HG03139 (cell line): ENCODE data around the gene NELL1.

Experiments used
- ATAC-seq: cut with Tn5 transposase; IDR thresholded peaks from one replicate; pipeline ENCODE4 v1.9.1; 2021; ENCODE audit not compliant: unreplicated experiment

Gene NELL1

DNA sequence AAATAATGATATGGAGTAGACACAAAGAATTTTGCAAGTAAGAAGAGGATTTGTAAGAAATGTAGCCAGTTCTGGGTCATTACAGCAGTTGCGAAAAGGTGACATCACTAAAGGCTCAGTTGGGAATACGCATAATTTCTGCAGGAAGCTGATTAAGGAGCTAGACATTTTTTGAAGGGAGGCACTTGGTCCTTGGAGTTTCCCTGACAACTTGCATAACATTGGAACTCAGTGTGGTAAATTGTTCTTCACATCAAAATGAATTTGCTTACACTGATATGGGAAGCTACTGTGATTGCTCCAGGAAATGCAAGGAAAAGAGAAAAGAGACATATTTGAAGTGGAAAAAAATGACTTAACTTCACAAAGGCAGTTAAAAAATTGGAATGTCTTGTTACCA is 626.1 kb downstream of the NELL1 start:
- no peak for ATAC-seq

DNA sequence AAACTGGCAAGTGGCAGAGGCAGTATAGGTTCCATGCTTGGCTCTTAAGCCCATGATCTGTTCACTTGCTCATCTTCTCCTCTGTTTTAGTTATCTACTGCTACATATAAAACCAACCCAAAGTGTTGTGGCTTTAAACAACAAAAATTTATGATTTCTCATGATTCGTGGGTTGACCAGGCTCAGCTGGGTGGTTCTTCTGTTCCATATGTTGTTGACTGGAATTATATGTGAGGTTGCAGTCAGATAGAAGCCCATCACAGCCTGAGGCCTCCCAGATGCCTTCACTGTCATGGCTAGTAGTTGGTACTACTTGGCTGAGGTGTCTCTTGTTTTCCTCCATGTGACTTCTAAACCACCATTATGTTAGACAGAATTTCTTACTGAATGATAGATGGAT is 632.6 kb downstream of the NELL1 start:
- ATAC-seq, result no peak

DNA sequence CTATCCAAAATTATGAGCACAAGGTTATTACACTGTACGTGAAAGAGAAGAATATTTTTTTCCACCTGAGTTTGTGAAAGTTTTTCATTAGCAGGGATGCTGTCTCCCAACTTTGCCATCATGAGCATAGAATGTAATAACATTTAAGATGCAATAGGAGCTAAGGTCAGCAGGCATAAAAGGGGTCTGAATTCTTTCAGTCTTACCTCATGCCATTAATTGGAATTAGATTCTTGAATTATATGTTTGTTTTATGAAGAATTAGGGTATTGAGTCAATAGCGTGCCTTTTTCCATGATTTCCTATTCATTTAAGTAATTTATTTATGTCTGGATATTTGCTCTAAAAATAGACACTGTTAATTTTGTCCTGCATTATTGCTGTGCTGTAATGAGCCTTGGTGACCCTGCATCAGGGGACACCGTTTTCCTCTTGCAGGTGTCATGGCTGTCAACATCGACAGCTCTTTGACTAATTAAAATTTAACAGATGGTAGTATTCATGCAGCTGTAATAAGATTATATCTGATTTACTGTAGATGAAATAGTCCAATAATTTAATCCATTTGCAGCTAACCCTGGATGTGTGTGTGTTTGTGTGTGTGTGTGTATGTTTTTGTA is 637.5 kb downstream of the NELL1 start:
- ATAC-seq, result no peak

DNA sequence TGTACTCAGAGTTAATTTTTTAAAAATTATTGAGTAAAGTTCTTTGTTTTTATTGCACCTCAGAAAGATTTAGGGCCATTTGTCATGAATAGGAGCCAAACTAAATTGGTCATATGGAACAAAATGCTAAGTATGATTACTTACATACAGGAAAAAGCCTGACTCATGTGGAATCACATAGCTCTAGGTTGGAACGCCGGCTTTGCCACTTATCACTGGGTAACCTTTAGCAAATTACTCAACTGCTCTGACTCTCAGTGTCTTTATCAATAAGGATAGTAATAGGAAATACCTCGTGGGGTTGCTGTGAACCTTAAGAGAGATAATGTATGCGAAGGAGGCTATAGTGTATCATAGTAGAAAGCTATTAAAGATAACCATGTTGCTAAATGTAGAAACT is 638.5 kb downstream of the NELL1 start:
- ATAC-seq, result no peak

DNA sequence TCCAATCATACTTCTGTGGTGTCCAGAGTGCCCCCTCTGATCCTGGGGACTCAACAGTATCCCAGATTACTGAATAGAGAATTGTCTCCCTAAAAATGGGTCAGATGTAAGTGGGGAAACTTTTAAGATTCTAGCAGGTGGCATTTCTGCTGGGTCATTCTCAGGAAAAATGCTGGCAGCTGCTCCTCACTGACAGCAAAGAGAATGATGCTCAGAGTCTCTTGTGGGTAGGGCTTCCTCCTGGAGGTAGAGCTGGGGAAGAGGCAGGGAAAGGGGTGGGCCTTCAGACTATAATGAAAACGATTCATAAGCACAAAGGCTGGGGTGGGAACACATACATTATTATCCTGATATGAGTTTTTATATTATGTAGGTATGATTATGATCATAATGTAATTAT is 647.2 kb downstream of the NELL1 start:
- ATAC-seq, result no peak

DNA sequence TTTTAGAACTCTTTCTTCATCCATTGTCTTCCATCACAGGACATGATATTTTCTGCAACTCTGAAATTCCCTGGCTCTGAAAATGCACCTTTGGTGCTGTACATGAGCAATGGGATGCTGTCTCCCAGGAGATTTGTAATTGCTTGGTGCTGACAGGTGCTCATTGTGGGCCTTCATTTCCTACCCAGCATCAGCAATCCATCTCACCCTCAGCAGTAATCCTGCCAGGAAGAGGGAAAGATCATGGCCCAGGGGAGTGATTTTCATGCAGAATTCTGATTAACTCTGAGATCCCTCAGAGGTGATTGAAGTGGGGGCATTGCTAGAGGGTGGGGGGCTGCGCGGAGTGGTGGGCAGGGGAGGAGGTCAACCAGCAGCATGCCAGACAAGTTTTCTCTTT is 651.7 kb downstream of the NELL1 start:
- no peak for ATAC-seq

DNA sequence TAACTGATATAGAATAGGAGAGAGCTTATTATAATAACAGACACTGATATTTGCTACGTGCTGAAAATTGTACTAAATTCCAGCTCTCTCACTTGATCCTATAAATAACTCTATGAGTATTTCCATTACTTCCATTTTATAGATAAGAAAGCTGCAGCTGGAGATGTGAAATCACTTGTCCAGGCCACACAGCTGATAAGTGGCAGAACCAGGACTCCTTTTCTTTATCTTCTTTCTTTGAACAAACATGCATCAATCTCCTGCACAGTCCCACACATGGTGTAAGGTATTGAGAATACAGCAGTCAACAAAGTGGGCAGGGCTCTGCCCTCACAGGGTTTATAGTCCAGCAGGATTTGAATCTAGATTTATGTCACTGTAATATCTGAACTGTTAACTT is 652.1 kb downstream of the NELL1 start:
- no peak for ATAC-seq

DNA sequence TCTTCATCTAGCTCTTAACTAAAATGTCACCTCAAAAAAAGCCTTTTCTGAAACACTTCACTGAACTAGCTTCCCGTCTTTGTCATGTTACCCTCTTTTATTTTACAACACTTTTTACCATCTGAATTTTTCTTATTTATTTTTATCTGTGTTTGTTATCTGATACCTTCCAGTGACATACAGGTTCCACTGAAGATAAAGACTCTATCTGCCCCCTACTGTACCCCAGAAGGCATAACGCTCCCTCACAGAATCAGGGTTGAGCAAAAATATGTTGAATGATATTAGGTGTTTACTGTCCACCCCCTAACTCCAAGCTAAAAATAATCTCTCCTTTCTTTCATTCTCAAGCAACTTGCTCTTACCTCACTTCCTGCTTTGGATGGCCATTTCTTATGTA is 654.2 kb downstream of the NELL1 start:
- ATAC-seq, result no peak

DNA sequence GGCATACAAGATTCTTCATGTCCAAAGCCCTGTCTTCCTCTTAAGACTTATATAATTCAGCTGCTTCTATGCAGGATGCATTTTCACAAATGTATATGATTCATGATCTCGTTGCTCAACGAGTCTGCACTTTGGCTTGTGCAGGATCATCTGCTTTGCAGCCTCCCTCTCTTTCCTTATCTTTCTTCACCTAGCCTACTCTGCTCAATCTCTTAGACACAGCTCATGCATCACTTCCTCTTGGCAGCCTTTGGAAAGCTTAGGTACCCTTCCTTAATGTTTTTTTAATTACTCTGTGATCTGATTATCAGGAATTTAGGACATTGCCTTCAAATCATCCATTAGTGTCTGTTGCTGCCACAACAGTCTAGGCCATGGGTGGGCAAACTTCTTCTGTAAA is 673.8 kb downstream of the NELL1 start:
- no peak for ATAC-seq

DNA sequence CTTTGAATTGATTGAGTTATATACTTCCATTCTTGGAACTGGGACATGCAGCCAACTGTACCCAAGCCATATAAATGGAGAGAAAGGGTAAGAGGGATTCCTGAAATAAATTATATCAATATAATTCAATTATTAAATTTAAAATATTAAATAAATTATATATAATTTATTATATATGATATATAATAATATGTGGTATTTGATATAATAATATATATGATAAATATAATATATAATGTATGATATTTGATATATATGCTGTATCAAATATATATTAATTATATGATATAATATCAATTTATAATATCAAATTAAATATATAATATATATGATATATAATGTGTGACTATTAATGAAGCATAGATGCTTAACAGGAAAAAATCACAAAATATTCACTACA is 677.0 kb downstream of the NELL1 start:
- no peak for ATAC-seq

DNA sequence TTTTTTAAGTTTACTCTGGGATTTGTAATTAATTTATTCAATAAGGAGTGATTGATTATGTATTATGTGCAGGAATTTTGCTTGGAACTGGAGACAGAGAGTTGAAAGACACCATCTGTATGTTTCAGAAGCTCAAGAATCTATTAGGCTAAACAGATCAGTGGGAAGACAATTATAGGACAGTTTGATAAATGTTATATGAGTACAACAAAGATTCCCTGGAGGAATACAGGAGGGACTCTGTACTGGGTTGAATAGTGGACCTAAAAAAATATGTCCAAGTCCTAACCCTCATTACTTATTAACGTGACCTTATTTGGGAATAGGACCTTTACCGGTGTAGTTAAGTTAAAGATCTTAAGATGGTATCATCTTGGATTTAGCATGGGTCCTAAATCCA is 681.2 kb downstream of the NELL1 start:
- no peak for ATAC-seq

DNA sequence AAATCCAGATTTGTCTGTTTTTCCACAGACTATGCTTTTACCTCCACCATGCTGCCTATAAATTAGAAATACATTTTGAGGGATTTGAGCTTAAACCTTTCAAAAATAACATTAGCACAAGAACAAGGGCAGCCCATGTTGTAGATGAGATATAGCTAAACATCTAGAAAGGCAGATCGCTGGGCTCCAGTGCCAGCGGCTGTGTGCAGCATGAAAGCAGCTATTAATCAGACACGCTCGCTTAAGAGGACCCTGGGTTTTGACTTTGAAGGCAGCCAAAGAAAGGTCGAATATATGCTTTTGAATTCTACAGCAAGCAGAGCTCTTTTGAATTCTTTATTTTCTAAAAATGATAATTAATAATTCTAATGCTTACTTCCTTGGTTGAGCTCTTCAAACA is 684.0 kb downstream of the NELL1 start:
- no peak for ATAC-seq

DNA sequence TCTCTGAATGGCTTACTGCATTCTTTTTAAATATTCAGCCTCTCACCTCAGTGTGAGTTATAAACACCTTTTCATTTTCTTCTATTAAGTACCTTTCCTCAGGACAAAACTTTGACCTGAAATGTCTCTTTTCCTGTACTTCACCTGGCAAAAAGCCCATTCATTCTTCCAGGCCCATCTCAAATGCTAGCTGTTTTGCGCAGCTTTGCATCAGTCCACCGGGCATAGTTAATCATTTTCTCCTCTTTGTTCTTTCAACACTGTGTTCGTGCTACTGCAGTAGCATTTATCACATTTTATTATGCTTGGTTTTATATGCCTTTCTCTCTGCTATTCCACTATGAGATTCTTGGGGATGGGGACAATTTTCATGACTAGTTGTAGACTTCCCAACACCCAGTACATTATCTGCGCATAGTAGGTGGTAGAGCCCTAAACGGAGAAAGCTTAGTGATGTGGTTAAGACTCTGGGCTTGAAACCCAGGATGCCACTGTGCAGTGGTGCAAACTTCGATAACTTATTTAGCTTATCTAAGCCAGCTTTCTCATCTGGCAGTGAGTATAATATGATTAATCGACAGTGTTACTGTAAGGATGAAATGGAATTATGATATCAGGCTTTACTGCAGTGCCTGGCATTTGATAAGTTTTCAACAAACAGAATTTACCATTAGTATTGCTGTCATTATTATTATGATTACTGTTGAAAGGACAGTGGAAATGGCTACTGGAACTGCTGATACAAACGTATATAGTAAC is 695.7 kb downstream of the NELL1 start:
- ATAC-seq, result no peak

DNA sequence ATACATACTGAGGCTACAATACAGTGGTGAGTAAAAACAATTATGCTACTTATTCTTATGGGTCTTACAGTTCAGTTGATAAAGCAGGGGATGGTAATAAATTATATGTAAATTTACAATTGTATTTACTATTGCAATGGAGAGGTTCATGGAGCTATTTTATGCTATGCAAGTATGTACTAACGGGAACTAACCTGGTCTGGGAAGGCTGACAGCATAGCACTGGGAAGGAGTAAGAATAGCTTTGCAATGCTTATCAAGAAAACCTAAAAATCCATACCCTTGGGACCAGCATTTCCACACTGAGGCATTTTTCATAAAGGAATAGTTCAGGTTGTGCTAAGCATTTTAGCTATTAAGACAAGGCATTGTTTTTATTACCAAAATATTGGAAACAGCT is 700.6 kb downstream of the NELL1 start:
- no peak for ATAC-seq

DNA sequence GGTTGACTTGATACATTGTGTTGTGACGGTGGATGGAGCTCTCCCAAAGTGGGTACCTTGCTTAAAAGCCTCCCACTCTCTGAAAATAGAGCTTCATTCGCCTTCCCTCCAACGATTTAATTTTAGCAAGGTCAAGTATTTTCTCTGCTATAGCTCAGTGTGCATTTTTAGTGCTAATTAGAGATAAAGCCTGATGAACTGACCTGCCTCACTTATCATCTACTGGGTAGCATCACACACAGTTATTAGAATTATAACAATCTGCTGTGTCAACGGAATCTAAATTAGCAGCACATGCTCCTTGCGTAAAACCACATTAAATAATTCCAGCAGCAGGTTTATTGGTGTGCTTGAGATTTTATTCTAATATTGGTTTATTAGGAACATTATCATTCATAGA is 701.7 kb downstream of the NELL1 start:
- no peak for ATAC-seq

DNA sequence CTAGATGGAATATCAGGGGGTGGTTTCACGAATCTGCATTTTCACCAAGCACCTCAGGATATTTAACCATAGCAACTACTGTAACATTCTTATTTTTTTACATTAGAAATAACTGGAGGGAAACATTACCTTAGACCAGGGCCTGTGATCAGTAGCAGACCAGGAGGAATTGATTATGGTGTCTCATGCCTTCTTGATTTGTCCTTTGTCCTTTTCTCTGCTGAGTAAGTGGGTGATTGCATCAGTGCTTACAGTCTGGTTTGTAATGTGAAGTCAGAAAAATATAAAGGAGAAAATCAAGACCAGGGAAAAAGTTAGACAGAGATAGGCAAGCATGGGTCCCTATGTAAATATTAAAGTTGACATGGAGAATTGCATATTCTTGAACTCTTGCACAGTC is 703.3 kb downstream of the NELL1 start:
- no peak for ATAC-seq

DNA sequence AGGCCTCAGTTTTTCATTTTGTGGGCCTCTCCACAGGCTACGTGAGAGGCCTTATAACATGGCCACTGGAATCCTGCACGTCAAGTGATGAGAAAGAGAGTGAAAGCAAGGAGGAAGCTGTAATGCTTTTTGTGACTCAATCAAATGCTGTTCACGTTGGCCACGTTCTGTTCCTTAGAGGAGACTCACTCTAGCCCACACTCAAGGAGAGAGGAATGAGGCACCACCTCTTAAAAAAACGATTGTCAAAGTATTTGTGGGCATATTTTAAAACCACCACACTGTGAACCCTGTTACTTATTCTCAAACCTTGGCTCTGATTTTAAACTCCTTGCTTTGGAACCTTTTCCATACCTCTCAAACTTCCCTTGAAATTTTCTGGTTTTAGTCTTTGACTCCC is 705.0 kb downstream of the NELL1 start:
- ATAC-seq, result no peak

DNA sequence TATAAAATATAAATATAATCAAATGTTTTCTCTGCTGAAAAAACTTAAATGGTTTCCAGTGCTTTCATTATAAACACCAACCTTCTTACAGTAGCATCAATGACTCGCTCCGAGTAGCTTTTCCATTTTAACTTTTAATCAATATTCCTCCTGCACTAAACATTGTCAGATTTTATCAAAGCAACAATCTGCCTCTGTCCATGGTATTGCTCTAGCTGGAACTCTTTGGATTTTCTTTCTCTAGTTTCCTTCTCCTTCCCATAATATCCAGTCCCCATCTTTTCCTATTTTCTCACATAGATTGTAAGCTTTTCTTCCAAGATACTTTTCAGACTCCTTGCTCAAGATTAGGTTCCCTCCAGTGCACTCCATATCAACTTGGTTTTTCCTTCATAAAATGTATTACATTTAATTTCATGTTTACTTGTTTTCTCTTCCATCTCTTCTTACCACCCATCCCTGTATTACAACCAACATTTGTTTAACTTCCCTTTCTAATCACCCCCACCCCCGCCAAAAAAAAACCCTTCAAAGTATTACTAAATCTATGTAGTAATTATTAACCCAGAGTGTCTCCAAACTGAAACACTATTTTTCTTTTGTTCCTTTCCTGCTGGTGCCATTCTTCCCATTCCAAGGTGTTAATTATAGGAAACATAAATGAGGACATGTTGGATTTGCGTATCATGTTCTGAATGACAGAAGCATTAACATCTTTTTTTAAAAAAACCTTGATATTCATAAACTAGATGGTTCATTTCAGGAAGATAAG is 716.5 kb downstream of the NELL1 start:
- ATAC-seq, result no peak

DNA sequence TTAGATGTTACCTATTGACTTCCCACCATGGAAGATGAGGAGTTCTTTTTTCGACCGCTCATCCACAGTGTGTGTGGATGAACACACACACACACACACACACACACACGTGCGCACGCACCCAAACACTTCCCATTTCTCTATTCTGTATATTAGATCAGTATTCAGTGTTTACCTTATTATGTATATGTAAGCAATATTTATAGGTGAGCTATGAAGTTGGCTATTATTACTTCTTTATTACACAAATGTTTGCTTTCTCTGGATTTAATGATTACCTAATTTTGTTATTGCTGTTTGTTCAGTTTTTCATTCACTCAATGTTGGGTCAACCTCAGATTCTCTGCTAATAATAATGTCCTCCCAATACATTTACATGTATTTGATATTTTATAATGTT is 721.0 kb downstream of the NELL1 start:
- ATAC-seq, result no peak

DNA sequence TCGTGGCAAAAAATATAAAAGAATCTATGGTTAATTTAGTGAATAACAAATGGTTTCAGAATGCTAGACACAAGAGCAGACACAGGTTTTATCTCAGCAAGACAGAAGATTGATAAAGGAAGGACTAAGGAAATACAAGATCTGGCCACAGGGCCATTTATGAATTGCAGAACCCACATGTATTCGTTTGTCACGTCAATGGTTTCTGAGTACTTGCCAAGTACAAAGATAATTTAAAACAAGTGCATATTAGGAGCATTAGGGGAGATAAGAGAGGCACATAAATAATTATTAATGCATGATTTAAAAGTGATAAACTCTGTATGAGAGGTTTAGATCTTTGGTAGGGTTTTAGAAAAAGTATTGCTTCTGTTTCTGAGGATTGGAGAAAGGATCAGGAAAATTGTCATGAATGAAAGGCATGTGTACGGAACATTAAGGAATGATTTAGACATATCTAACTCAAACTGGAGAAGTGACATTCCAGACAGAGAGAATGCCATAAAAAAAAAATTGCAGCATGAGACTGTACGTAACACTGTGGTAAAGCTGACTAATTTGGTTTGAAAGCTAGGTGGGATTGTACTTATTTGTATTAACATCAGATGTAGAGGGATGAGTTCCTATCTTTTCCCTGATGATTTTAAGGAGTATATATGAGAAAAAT is 727.1 kb downstream of the NELL1 start:
- no peak for ATAC-seq

DNA sequence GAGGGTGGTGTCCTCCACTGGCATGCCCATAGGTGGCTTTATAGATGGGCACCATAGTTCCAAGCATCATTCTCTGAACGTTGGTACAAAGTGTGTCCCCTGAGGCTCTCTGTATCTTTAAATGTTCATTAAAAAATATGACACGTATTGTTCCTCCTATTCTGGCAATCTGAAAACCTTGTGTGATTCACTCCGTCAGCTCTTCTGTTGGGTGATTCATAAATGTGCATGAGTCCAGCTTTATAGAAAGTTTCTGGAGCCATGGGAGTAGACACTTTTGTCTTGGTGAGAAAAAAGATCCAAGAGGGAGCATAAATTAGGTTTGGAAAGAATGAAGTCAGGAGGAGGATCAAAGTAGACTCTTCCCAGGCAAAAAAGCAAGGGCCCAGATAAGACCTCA is 728.8 kb downstream of the NELL1 start:
- no peak for ATAC-seq

DNA sequence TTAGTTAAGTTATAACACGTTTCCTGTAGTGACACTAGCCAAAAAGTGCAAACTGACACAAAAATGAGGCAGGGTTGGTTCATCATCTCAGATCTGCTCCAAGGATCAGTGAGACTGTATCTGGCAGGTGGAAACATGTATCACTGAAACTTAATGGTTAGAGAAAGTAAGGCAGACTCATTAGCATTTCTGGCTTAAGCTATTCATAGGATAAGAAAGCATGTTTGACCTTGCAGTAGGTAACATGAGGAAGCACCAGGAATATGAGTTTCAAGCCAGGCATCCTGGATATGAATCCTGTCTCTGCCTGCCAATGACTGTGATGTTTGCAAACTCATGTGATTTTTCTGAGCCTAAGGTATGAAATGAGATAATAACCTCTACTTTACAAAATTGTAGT is 732.1 kb downstream of the NELL1 start:
- ATAC-seq, result no peak
